NCI-H2107 (cell line): ENCODE data around the gene PDLIM5.
"Not testable (repeated sequence)": the region's sequence is repeated elsewhere in the genome, so short reads cannot be mapped to it uniquely, and the experiment has no call there.

Experiments used
- DNase-seq: peaks from one replicate; lab custom pipeline; 2025; lab: John Stamatoyannopoulos, UW

The PDLIM5 gene

GRCh38 chr4:94595880-94596483 is 144.2 kb downstream of the PDLIM5 start:
- peak; percentile 1 for DNase-seq

- DNase-seq = no peak
These were observed 147.0 kb downstream of the PDLIM5 start for GRCh38 chr4:94598758-94599157.

GRCh38 chr4:94603170-94603747 is 151.5 kb downstream of the PDLIM5 start:
- no peak for DNase-seq

GRCh38 chr4:94605241-94605805 is 153.6 kb downstream of the PDLIM5 start:
- DNase-seq = no peak

- no peak for DNase-seq
These were observed 158.4 kb downstream of the PDLIM5 start for GRCh38 chr4:94610145-94610544.

GRCh38 chr4:94613248-94613647 is 161.5 kb downstream of the PDLIM5 start:
- DNase-seq = no peak

GRCh38 chr4:94615451-94615850 is 163.7 kb downstream of the PDLIM5 start:
- DNase-seq = no peak

- no peak for DNase-seq
These were observed 169.8 kb downstream of the PDLIM5 start for GRCh38 chr4:94621491-94622080.

GRCh38 chr4:94623126-94623911 is 171.6 kb downstream of the PDLIM5 start:
- no peak for DNase-seq

GRCh38 chr4:94626942-94627341 is 175.2 kb downstream of the PDLIM5 start:
- no peak for DNase-seq

GRCh38 chr4:94629058-94629457 is 177.3 kb downstream of the PDLIM5 start:
- not testable (repeated sequence) for DNase-seq

- DNase-seq = no peak
These were observed 178.1 kb downstream of the PDLIM5 start for GRCh38 chr4:94629837-94630236.

GRCh38 chr4:94634271-94634670 is 182.5 kb downstream of the PDLIM5 start:
- no peak for DNase-seq

GRCh38 chr4:94635177-94635576 is 183.4 kb downstream of the PDLIM5 start:
- DNase-seq = no peak

GRCh38 chr4:94636004-94636403 is 184.3 kb downstream of the PDLIM5 start:
- no peak for DNase-seq

GRCh38 chr4:94639298-94639697 is 187.6 kb downstream of the PDLIM5 start:
- no peak for DNase-seq

GRCh38 chr4:94640151-94640550 is 188.4 kb downstream of the PDLIM5 start:
- DNase-seq = no peak

GRCh38 chr4:94641702-94642560 is 190.2 kb downstream of the PDLIM5 start:
- DNase-seq = no peak

- DNase-seq = no peak
These were observed 190.8 kb downstream of the PDLIM5 start for GRCh38 chr4:94642561-94642866.

- no peak for DNase-seq
These were observed 197.0 kb downstream of the PDLIM5 start for GRCh38 chr4:94648699-94649098.

- no peak for DNase-seq
These were observed 197.8 kb downstream of the PDLIM5 start for GRCh38 chr4:94649381-94650133.
